Liver (tissue), 2 donors: Measurements from ENCODE around the gene LAMB3.

Experiments used
- ATF3 ChIP-seq: IDR thresholded peaks from 2 replicates; pipeline ENCODE4 v1.6.1; 2016; ENCODE audit warnings: antibody characterized with exemption
- FOXA1 ChIP-seq: IDR thresholded peaks from 2 replicates; pipeline ENCODE4 v1.6.1; 2016; ENCODE audit warnings: antibody characterized with exemption
- JUND ChIP-seq, 2 donors: IDR thresholded peaks; 2 replicates each; pipeline ENCODE4 v1.6.1; 2016; ENCODE audit warnings: antibody characterized with exemption in 2 of 2
- RAD21 ChIP-seq, 2 donors: IDR thresholded peaks; 2 replicates each; pipeline ENCODE4 v1.6.1; 2016; ENCODE audit warnings: antibody characterized with exemption in 2 of 2, mild to moderate bottlenecking in 2 of 2
- SP1 ChIP-seq: IDR thresholded peaks from 2 replicates; pipeline ENCODE4 v1.6.1; 2018; ENCODE audit warnings: antibody characterized with exemption, mild to moderate bottlenecking
- YY1 ChIP-seq: IDR thresholded peaks from 2 replicates; pipeline ENCODE4 v1.6.1; 2016; ENCODE audit warnings: antibody characterized with exemption, mild to moderate bottlenecking
- donor health status: healthy.

GRCh38 chr1:209648931-209649776 is 3.1 kb downstream of the LAMB3 start:
- TF ChIP-seq RAD21 (IDR thresholded peaks at IDR 0.05) (no peak), YY1 (no peak), SP1 (no peak), JUND (IDR thresholded peaks at IDR 0.05) (peak in 1 of 2 donors; percentile 14), FOXA1 (no peak), ATF3 (no peak)
